Transverse colon (tissue), 4 donors: Measurements from ENCODE around the gene ZWILCH.

ENCODE experiments used
- CTCF ChIP-seq, 5 experiments: fragments of 200-600 bp in 3 of 5; fragments of 450-650 bp in 2 of 5; sonication (generic) in 3 of 5; IDR thresholded peaks; 1 replicate in 2 of 5; 2 replicates in 3 of 5; pipeline ENCODE4 v1.5.1; 2016 to 2017; ENCODE audit warnings: antibody characterized with exemption in 5 of 5, inconsistent platforms in 3 of 5, mild to moderate bottlenecking in 2 of 5, moderate library complexity in 1 of 5
- POLR2A ChIP-seq: fragments of 450-650 bp; IDR thresholded peaks from one replicate; pipeline ENCODE4 v1.6.1; 2016; ENCODE audit warnings: antibody characterized with exemption, mild to moderate bottlenecking, moderate library complexity
- POLR2AphosphoS5 ChIP-seq, 3 donors: sonication (generic); formaldehyde crosslinking; IDR thresholded peaks; one replicate each; pipeline ENCODE4 v1.6.1; 2016; ENCODE audit warnings: antibody characterized with exemption in 3 of 3

- TF ChIP-seq POLR2A (no peak), POLR2AphosphoS5 (IDR thresholded peaks at IDR 0.05) (no peak), CTCF (IDR thresholded peaks at IDR 0.05) (no peak)
Observed at GRCh38 chr15:66587020-66587419, 81.9 kb downstream of the ZWILCH start.
